DMS153 treated with DMSO at 0.1 percent for 48 hours (cell line): ENCODE data around the gene ATP11A.
A peak's percentile ranks its signal among the peaks of the same experiment; 100 is the strongest.
"Not testable (repeated sequence)": the region's sequence is repeated elsewhere in the genome, so short reads cannot be mapped to it uniquely, and the experiment has no call there.

Source experiments
- DNase-seq: peaks from one replicate; lab custom pipeline; 2025; ENCODE audit not compliant: unreplicated experiment; lab: John Stamatoyannopoulos, UW

Gene ATP11A

GRCh38 chr13:112873851-112874750 is 184.3 kb downstream of the ATP11A start:
- DNase-seq: peak; percentile 73

GRCh38 chr13:112874751-112875300 is 185.0 kb downstream of the ATP11A start:
- DNase-seq: no peak

DNA sequence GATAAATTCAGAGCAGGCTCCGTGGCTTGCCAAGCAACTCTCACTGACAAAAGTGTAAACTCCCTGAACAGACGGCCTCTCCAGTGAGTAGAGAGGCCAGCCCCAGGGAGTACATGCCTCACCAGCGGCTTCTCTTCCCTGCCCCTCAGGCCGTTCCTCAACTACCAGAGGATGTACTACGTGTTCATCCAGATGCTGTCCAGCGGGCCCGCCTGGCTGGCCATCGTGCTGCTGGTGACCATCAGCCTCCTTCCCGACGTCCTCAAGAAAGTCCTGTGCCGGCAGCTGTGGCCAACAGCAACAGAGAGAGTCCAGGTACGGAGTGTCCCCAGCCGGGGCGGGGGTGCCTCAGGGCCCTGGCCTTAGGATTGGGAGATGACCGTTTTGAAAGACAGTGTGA is 185.8 kb downstream of the ATP11A start:
- no peak for DNase-seq

DNA sequence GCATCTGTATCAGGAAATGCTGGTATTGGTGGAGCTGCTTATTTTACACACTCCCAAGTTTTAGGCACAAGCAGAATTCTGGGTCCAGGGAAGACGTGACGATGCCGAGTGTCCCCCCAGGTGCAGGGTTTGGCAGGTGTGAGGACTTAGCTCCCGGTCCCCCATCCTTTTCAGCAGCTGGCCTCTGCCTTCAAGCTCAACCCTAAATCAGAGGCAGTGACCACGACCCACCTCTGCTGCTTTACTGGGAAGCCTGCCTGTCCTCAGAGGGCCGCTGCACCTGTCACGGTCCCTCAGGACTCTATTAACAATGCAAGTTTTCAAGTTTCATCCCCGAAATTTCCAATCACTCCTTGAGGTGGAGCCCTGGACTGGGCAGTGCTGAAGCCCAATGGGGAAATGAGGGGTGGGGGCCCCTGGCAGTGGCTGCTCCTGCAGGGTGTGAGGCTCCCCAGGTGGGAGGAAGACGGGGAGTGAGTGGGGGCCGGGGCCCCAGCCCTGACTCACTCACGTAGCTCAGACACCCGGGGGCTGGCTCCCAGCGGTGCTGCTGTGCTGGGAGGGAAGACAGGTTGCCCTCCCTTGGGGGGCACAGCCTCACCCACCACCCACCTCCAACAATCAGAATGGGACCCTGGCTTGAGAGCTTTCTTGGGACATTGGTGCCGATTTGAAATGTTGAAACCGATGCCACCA is 186.6 kb downstream of the ATP11A start:
- no peak for DNase-seq

DNA sequence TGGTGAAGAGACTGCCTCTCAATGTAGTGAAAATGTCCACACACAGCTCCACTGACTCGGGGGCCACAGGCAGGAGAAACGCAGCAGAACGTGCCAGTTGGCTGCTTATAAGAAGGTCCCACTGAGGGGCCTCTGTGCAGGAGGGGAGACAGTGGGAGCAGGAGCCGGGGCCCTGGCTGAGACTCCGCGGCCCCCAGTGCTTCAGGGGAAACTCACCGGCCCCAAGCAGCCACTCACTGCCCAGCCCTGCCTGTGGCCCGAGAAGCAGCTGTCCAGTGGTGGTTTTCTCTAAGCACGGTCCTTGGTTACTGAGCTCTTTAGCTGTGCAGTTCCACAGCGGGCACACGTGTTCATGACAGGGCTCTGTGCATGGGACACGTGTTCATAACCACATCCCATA is 187.2 kb downstream of the ATP11A start:
- no peak for DNase-seq

DNA sequence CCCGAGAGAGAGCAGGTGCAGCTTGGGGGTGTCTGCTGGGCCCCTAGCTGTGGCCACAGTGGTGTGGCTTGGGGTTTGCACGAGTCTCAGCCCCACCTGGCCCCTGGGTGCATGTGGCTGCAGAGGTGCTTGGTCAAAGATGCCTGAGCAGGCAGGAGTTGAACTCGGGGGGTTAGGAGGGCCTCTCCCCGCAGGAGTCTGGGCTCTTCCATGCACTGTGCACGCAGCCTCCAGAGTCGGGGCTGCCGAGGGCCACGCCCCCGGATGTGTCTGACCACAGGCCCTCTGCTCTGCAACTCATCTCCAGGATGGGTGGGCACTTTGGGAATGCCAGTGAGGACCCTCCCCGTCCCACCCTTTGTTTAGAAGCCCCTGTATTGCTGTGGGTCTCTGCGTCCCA is 187.7 kb downstream of the ATP11A start:
- DNase-seq: no peak

DNA sequence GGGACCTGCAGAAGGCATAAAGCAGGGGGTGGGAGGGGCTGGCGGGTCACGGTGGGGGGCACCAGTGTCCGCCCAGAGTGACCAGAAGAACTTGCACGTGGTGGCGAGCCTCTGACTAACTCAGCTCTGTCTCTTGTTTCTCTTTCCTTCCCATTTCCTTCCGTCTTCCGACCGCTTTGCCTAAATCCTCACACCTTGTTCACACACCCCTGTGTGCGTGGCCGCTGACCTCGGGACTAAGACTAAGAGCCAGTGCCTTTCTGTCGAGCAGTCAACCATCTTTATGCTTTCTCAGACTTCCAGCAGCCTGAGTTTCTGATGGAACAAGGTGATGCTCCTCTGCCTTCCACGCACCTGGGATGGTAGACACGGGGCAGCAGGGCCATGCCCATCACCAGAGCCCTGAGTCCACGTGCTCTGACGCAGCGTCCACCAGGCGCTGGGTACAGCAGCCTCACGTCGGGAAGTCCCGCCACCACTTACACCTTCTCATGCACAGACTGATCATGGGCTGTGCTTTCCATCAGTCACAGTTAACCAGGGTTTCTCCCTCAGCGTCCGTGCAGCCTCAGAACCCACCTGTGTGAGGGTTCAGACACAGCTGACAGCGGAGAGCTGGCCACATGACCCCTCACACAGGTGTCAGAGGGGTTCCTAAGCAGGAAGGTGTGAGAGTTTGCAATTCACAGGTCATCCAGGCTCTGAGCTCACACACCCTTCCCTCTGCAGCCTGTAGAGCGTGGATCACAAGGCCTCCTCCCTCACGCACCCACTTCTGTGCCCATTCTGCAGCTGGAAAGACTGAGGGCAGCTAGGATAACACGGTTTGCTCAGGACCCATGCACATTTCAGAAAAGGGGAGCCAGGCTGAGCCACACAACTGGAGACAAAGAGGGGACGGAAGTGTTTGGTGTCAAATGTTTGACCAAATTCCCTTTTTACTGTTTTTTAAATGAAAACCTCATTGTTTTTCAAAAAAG is 188.4 kb downstream of the ATP11A start:
- DNase-seq: no peak

GRCh38 chr13:112879283-112879833 is 189.5 kb downstream of the ATP11A start:
- no peak for DNase-seq

GRCh38 chr13:112880221-112880641 is 190.4 kb downstream of the ATP11A start:
- DNase-seq: no peak

DNA sequence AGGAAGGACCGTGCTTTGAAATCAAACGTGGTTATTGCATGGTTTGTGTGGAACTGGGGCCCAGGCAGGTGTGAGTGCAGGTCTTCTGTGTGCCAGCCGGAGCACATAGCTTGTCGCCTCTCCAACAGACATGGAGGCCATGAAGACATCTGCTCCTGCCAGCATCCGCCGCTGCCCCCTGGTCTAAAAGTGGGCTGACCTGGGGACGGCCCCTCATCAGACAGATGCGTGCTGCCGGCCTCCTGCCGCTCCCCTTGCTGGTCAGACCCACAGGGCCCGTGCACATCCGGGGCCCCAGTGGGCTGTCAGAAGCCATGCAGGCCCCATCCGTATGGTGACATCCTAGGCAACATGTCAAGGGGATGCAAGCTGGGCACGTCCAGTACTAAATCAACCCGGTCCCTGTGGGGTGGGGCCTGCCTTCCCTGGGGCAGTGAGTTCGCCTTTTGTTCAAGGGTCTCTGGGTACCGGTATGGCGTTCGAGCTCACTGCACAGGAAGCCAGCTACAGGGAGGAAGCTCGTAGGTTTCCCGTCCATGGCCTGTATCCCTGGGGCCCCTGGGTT is 191.2 kb downstream of the ATP11A start:
- no peak for DNase-seq

- no peak for DNase-seq
Measured at GRCh38 chr13:112881656-112882554, 192.1 kb downstream of the ATP11A start.

DNA sequence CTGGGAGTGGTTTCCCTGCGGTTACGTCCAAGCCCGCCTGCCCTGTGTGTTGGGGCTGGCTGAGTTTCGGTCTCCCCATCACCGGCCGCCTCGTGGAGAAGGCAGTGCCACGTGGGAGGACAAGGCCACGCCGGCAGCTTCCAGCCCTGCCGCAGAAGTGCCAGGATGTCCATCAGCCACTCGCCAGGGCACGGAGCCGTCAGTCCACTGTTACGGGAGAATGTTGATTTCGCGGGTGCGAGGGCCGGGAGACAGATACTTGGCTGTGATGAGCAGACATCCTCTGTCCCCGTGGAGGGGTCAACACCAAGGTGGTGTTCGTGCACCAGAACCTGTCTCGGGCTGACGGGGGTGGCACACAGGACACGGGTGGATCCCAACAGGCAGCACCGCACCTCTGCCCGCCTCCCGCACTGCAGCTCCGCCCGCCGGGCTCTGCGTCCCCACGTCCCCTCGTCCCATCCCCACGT is 192.8 kb downstream of the ATP11A start:
- no peak for DNase-seq

- no peak for DNase-seq
Measured at GRCh38 chr13:112883241-112883945, 193.6 kb downstream of the ATP11A start.

DNA sequence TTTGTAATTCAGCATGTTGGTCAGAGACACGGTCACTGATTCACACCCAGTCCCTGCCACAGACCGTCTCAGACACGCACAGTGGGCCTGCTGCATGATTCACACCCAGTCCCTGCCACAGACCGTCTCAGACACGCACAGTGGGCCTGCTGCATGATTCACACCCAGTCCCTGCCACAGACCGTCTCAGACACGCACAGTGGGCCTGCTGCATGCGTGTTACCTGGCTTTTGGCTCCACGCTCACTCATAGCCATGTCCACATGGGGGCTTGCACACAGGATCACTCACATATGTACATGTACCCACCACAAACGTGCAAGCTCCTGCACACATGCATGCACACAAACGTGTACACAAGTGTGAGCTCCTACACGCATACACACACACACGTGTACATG is 194.9 kb downstream of the ATP11A start:
- DNase-seq: not testable (repeated sequence)

DNA sequence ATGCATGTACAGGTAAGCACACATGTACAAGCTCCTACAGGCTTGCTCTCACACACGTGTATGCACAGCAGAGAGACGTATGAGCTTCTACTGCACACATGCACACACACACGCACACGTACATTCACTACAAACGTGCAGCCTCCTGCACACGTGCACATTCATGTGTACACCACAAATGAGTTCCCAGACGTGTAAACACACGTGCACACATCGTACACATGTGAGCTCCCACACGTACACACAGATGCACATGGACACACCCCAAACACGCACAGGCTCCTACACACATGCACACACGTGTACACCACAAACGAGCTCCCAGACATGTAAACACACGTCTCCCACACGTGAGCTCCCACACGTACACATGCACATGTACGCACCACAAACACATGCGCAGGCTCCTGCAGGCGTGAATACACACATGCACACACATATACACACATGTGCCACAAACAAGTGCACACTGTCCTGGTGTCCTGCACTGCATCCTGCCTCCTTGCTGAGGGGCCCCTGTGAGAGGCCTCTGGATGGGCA is 195.5 kb downstream of the ATP11A start:
- no peak for DNase-seq

DNA sequence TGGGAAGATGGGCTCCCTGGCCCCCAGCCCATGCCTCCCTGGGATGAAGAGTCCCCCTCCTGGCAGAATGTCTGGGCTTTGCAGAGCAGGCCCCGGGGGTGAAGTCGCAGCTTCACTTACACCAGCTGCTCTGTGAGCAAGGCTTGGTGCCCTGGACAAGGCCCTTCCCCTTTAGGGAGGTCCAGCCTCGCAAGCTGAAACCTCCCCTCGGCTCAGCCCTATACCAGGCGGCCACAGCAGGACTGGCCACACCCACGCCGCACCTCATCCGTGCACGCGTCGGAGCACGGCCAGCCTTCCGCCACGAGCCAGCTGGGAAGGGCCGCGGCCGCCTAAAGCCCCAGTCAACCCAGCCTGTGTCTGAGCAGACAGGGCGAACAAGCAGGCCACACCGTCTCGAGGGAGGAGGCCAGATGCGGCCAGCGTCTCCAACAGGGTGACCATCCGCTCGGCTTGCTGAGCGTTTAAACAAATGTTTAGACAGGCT is 196.0 kb downstream of the ATP11A start:
- DNase-seq: peak; percentile 62

- no peak for DNase-seq
Measured at GRCh38 chr13:112887151-112887550, 197.3 kb downstream of the ATP11A start.

GRCh38 chr13:112887557-112887991 is 197.7 kb downstream of the ATP11A start:
- DNase-seq: no peak
